Measurements from ENCODE around the gene KCNE4. TPM values are rescaled to one million over a fixed set of nuclear protein-coding genes. Genes with fewer than 3 reads are reported as not detected.
A peak's percentile ranks its signal among the peaks of the same experiment; 100 is the strongest.

The KCNE4 gene
- total and polyA plus RNA-seq, 8 donors, result 0.75 to 25.2 (median 2.2) TPM

GRCh38 chr2:223020971-223021675 is 30.9 kb upstream of the KCNE4 start:
- Histone ChIP-seq H3K9me3 (no peaks in the 10 kb centered on the region), H3K27me3 (no peaks in the 10 kb centered on the region), H3K4me3 (no peak overlapping the region), H3K36me3 (no peaks in the 10 kb centered on the region), H3K4me1 (peaks cover 6 to 14% (median 8%) of the 10 kb centered on the region in 3 donors), H3K27ac (no peak overlapping the region)
- no peak for TF ChIP-seq CTCF (IDR thresholded peaks at IDR 0.05)
- DNase-seq, result no peak
- intact Hi-C loops (cut with DNase I), result no loop called here
- no peak for FAIRE-seq
- 78% methylated on average over 7 of the region's 7 CpGs for WGBS, 2 donors
- no peak for ATAC-seq

- Histone ChIP-seq H3K9me3 (no peaks in the 10 kb centered on the region), H3K4me1 (peaks cover 6 to 24% (median 14%) of the 10 kb centered on the region in 3 donors), H3K36me3 (no peaks in the 10 kb centered on the region), H3K4me3 (no peak overlapping the region), H3K27me3 (no peaks in the 10 kb centered on the region), H3K27ac (peak overlapping the region in 2 of 4 donors; percentile 28 to 51)
- no peak for DNase-seq
- intact Hi-C loops (cut with DNase I), result no loop called here
- ATAC-seq, result peak; percentile 90 to 93 (median 92)
- WGBS, 2 donors, result 21 to 25% methylated on average over 5 of the region's 5 CpGs
- no peak for FAIRE-seq
- no peak for TF ChIP-seq CTCF (IDR thresholded peaks at IDR 0.05)
These were observed 25.5 kb upstream of the KCNE4 start for GRCh38 chr2:223026357-223027110.

- WGBS, 2 donors, result 98 to 100% methylated on average over 2 of the region's 2 CpGs
- peaks cover 6 to 24% (median 14%) of the 10 kb centered on the region in 3 donors for H3K4me1 ChIP-seq
- no peak for FAIRE-seq
- peak in 4 of 6 donors; percentile 35 to 51 (median 42) for DNase-seq
- ATAC-seq, result peak; percentile 64 to 80 (median 75)
- H3K27ac ChIP-seq, result peak overlapping the region in 1 of 4 donors; percentile 51
- intact Hi-C loops (cut with DNase I), result no loop called here
- H3K27me3 ChIP-seq, result no peaks in the 10 kb centered on the region
- H3K36me3 ChIP-seq, result no peaks in the 10 kb centered on the region
- TF ChIP-seq CTCF (IDR thresholded peaks at IDR 0.05), result no peak
- H3K9me3 ChIP-seq, result no peaks in the 10 kb centered on the region
- no peak overlapping the region for H3K4me3 ChIP-seq
These were observed 24.5 kb upstream of the KCNE4 start for GRCh38 chr2:223027442-223027841.

GRCh38 chr2:223029287-223029686 is 22.7 kb upstream of the KCNE4 start:
- H3K9me3 ChIP-seq, result no peaks in the 10 kb centered on the region
- intact Hi-C loops (cut with DNase I), result no loop called here
- FAIRE-seq (no peak), ATAC-seq (no peak), DNase-seq (no peak)
- no peaks in the 10 kb centered on the region for H3K27me3 ChIP-seq
- 66 to 74% methylated on average over 3 of the region's 3 CpGs for WGBS, 2 donors
- no peaks in the 10 kb centered on the region for H3K36me3 ChIP-seq
- H3K27ac ChIP-seq, result no peak overlapping the region
- no peak for TF ChIP-seq CTCF (IDR thresholded peaks at IDR 0.05)
- no peak overlapping the region for H3K4me3 ChIP-seq
- H3K4me1 ChIP-seq, result peaks cover 6 to 24% (median 14%) of the 10 kb centered on the region in 3 donors
